GM21723 (cell line): Measurements from ENCODE around the gene HMGXB4.

ENCODE experiments used
- ATAC-seq: cut with Tn5 transposase; IDR thresholded peaks from one replicate; pipeline ENCODE4 v1.9.1; 2021; ENCODE audit warnings: mild to moderate bottlenecking, moderate library complexity; ENCODE audit not compliant: unreplicated experiment

The HMGXB4 gene

DNA sequence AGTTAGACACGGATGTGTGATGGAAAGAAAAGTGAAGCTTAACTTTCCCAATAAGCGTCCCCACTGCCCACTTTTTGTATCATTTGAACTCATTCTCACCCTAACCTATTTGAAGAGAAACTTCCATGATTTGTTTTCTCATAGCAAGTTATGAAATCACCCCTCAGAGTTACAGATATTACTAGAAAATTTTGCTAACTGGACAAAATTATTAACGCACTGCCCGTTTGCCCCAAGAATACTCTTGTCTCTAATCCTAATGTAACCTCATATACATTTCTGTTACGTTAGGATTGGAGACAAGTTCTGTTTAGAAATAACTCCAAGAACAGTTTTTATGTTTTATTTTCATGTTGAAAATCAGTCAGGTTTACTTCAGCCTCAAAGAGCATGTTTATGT lies 67.9 kb downstream of the HMGXB4 start:
- no peak for ATAC-seq

DNA sequence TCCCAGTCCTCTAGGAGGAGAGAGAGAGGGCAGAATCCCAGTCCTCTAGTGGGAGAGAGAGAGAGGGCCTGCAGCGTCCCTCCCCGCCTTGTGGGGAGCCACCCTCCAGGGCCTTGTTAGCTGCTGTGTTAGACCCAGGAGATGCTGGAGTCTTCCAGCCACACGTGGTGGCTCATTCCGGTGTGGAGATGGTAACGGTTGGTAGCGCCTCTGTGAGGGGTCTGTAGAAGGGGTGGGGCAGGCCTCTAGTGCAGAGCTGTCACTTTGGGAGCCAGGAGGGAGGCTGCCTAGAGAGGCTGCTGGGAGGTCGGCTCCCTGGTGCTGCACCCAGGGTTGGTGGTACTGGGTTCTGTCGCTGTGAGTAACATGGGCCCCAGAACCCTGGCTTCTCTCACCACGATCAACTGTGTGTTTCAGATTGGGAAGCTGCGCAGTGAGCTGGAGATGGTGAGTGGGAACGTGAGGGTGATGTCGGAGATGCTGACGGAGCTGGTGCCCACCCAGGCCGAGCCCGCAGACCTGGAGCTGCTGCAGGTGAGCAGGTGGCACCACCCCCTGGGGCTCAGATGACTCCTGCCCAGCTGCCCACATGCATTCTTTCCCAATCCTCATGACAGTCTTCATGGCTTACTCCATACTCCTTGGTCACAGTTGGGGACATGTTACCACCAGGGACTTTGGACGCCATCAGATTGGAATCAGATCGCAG lies 69.7 kb downstream of the HMGXB4 start:
- no peak for ATAC-seq

DNA sequence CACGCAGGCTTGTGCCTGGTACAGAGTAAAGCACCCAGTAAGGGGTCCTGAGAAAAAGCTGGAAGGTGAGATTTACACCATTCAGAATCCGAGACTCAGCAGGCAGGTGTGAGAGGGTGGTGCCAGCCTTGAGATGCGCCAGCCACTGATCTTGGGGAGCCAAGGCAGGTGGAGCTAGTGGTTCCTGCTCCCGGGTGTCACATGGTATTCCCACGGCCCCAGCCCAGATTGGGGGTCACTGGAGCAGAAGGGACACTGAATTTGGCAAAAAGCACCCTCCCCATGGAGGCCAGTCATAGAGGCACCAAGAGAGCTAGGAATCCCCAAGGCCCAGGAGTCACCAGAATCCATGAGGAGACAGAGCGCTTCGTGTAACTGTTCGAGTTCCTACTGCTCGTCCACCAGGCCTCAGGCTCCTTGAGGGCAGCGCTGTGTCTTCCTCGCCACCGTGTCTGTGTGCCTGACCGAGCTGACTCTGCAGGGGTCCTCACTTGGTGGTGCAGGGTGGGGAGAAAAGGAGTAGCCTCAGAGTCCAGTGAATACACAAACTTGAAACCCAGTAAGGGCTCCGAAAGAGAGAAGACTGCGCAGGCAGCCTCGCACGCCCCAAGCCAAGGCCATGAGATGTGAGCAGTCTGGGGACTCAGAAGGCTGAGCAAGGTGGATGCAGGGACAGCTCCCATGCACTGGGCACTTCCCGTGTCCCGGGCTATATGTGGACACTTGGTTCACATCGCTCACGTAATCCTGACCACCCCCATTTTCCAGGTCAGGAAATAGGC lies 70.6 kb downstream of the HMGXB4 start:
- ATAC-seq = no peak

DNA sequence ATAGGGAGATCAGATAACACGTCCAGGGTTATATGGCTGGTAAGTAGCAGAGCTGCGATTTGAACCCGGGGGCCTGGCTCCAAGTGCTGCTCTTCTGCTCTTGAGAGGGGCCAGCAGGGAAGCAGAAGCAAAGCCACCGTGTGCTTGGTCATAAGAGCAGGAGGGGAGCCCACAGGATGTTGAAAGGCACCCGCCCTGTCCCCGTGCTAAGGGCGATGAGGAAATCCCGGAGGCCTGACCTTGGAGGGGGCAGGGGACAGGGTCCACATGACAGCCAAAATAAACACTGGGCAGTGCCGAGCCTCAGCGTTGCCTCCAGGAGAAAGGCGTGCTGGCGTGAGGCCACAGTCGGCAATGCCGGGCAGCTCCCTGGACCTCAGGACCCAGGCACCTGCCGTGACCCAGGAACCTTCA lies 71.2 kb downstream of the HMGXB4 start:
- ATAC-seq = no peak

DNA sequence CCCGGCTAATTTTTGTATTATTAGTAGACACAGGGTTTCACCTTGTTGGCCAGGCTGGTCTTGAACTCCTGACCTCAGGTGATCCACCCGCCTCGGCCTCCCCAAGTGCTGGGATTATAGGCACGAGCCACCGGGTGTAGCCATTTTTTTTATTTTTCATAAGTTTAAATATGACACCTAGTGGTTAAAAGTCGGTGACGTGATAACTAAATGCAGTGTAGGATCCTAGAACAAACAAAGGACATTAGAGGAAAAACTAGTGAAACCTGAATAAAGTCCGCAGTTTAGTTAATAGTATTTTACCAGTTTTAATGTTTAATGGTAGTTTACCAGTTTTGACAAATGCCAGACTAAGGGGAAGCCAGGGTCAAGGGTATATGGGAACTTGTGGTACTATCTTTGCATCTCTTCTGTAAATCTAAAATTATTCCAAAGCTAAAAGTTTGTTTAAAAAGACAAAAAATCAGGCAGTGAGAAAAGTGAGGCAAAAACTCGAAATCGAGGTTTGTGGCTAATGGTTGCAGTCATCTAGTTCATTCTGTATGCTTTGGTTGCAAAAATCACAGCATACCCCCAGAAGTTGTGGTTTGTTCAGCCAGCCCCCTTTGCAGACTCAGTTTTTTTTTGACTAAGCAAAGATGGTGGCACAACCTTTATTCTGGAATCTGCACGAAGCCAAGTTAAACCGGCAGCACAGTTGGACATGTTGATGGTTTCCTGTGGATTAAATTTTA lies 72.0 kb downstream of the HMGXB4 start:
- ATAC-seq = no peak

DNA sequence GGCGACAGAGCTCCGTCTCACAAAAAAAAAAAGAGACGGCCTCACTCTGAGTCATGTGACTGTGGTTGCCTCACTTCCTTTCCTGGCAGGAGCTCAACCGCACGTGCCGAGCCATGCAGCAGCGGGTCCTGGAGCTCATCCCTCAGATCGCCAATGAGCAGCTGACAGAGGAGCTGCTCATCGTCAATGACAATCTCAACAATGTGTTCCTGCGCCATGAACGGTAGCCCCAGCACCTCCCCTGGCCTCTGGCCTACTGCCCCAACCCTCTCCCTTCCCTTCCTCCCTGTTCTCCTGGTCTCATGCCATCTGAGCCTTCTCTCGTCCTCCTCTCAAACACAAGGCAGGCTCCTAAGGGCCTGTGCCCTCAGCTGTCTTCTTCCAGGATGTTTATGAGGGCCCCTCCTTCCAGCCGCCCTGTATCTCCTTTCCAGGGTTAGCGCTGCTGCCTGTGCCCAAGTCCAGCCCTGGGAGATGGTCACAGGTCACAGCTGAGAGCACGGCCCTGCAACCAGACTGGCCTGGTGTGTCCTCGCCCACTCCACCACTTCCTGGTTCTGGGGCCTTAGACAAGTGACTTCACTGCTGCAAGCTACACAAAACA lies 73.1 kb downstream of the HMGXB4 start:
- no peak for ATAC-seq

DNA sequence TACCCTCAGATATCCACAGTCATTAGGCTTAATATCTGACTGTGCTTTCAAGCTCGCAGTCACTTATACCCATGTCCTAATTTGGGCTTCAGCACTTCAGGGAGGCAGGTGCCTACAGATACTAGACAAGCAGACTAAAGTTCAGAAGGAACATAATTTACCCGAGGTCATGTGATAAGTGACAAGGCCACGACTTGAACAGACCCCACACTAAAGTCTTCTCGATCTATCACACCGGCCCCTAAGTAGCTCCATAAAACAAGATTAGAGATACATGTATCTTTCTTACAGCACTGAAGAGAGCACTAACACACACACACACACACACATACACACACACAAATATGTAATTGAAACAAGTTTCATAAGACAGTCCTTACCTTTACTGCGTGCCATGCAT lies 75.0 kb downstream of the HMGXB4 start:
- no peak for ATAC-seq

DNA sequence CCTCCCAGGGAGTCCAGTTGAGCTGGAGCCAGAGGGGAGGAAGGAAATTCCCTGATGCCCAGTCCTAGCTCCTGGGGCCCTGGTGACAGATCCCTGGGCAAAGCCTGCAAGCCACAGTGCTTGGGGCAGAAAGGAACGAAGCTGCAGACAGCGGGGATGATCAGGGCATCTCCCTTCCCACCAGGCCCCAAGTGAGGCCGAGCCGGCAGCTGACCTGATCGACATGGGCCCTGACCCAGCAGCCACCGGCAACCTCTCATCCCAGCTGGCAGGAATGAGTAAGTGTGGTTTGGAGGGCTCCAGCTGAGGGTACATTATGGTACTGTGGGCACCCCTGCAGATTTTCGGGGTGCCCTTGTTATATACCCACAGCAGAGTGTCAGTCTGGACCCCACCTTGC lies 75.9 kb downstream of the HMGXB4 start:
- no peak for ATAC-seq

DNA sequence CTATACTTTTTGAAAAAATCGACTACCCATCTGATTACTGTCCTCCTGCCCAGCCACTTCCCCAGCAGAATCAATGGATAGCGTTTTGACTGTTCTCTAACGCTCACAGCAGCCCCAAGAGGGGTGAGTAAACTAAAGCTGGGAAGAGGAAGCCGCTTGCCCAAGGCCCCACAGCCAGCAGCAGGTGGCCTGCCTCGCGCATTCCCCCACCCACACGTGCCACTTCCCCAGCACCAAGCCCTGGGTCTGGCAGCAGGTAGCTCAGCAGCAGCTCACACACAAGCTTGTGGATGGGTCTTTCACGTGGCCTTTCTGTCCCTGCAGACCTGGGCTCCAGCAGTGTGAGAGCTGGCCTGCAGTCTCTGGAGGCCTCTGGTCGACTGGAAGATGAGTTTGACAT lies 76.7 kb downstream of the HMGXB4 start:
- ATAC-seq = no peak

DNA sequence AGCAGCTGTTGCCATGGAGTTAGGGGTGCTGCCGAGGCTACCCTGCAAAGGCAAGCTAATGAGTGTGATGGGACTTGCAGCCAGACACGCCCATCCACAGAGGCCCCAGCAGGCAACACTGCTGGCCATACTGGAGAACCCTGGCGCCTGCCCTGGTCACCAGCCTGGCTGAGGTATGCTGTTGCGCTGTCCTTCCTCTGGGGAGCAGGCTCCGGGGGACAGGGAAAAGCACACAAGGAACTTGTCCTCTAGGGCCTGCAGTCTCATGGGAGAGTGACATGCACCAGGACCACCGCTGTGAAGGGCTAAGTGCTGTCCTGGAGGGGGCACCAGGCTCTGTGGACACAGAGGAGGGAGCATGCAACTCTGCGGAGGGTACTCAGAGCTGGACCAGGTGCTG lies 78.2 kb downstream of the HMGXB4 start:
- no peak for ATAC-seq

DNA sequence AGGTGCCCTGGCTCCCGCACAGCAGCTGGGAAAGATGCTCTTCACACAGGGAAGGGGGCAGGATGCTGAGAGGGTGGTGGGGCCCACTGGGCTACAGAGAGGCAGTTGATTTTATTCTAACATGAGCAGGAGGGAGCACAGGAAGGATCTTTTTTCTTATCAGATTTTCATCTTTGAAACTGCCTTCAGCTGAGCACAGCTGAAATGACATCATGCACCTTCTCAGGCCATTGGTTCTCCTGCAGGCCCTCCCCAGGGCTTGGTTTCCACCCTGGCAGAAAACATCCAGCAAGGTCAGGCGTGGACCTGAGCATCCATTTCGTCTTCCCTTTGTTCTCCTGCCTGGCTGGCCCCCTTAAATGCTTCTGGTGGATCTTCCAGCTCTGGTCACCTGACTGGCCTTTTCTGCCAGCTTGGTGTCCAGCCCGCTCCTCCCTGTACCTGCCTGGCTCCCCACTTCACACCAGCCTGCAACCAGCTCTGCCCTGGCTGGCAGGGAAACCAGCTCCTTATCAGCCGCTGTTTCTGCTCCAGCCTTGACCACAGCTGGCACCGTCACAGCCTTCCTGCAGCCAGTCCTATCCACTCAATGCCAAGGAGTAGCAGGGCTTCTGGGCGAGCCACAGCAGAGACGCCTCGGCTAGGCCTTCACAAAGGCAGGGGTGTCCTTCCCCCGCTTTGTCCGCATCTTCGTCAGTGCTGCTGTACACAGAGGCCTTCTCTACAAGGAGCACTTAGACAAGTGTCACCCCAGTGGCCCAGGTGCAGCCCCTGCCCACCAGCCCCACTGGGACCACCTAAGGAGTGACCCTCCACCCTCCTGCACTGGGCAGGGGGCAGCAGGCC lies 78.9 kb downstream of the HMGXB4 start:
- no peak for ATAC-seq

DNA sequence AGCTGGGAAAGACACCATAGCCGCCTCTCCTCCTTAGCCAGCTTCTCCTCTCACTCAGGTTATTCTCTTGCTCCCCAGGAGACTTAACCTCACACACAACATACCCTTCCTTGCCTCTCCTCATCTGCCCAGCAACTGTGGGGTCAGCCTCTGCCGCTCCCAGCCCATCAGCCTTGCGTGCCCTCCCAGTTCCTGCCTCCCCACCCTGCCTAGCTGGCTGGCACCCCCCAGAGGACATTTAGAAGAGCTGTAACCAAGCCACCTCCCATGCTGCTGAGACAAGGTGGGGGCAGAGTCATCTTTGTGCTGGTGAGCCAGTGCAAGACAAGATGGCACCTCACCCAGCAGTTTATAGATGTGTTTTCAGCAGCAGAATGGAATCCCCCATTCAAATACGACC lies 80.6 kb downstream of the HMGXB4 start:
- ATAC-seq = no peak

DNA sequence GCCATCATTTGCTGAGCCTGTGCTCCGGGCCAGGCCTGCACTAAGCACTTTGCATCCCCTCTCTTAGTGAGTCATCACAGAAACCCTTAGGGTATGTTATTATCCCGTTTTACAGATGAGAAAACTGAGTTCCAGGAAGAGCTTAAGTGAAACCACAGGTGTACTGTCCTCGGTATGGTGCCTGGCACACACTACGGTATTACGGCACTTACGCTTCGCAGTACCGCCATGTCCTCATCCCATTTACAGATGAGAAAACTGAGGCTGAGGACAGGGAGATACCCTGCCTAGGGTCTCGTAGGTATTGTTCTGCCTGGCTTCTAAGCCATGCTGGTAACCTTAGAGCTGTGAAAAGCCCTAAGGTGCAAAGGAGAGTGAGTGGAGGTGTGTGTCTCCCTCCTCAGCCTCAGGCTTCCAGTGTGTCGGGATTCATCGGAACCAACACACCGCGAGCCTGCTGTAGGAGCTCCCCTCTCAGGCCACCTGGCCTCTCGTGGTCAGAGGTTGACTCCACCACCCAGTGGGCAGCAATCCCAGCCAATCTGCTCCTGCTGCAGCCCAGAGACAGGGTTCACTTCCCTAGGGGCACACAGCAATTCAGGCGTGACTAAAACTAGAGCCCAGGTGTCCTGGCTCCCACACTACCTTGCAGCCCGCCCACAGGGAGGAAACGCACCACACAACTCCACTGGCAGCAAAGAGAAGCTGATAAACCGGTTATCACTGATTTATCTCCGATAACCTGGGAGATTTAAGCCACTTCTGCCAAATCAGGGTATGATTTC lies 84.0 kb downstream of the HMGXB4 start:
- ATAC-seq = no peak

DNA sequence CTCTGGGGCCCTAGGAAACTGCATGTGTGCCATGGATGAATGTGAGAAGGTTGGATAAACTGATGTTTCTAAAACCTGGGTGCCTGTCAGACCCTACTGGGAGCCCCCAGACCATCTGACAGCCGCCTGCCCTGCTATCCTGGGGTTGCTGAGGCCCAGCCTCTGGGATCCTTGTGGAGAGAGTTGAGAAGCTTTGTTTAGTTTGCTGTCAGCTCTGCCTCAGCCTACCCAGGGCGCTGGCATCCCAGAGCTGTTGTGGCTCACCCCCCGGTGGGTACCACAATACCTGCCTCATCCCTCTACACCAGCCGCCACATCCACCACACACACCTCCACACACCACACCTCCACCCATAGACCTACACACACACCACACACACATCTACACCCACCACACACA lies 85.1 kb downstream of the HMGXB4 start:
- ATAC-seq = no peak

DNA sequence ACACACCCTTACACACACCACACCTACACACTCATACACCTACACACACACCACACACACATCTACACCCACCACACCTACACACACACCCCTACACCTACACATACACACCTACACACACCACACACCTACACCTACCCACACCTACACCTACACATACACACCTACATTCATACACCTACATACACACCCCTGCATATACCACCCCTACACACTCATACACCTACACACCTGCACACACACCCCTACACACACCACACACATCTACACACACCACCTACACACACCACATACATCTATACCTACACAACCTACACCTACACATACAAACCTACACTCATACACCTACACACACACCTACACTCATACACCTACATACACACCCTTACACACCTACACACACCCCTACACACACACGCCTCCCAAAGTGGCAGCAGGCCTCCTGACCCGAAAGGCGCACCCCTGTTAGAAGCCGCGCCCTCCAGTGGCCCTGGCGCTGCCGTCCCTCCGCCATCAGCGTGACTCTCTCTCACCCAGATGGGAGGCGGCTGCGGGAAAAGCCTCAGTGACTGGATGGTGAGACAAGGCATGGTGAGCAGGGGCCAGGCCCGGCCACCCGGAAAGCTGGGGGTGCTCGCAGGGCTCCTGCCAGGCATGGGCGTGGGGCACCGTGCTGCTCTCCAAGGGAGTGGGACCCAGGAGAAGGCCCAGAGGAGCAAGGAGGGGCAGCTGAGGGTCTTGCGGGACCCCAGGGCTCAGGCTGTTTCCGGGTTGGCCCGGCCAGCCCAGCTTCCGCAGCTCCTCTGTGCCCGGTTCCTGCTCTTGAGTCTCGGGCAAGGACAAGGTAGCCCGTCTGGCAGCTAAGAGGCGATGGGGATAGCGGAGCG lies 86.6 kb downstream of the HMGXB4 start:
- no peak for ATAC-seq

DNA sequence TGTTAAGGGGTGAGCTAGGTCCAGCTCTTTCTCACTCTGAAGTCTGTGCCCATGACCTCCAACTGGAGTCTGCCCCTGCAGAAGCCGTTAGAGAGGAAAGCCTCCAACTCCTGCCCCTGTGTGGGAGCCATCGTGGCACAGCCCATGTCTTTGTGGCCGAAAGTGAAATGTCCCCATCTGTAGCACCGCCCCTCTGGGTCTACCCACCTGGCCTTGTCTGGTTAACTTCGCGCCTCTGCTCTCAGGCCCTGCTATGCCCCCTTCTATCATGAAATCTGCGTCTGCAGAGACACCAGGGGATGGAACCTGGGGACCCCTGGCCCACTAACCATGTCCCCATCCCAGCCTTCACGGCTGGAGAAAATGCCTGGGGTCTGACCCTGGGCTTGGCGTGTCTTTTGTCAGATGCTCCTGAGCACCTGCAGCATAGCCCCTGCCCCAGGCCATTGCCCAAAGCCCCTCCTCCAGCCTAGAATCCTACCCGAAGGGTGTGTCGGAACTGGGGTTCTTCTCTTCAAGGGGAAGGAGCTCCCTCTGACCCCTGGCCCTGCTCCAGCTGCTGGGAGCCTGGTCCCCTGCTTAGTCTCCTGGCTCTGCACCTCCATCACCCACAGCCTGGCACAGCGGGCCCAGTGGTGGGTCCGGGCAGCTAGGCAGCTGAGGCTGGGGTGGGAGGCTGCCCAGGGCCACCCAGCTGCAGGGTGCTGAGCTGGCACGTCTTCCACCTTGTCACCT lies 87.8 kb downstream of the HMGXB4 start:
- no peak for ATAC-seq
